ENCODE results near the gene PLA2G4C.

PLA2G4C gene

DNA sequence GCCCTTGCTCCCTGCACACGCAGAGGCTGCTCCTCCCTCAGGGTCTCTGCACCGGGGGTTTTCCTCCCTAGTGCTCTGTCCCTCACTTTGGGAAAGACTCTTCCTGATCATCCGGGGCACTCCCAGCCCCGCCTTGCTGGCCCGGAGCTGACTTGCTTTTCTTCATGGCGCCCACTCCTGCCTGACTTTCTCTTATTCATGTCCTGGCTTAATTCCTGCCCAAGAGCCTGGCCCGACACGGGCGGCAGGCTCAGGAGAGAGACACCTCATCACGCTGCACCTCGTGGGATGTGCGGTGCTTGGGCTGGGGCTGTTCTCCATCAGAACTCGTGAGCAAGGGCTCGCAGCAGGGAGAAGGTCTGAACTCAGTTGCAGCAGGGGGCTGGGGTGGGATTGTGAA, 11.8 kb upstream of the PLA2G4C start:
- no peak for TF ChIP-seq CTCF (conservative IDR thresholded peaks at IDR 0.05; ENCODE audit: low read depth, low read length)
- DNase-seq (ENCODE audit: low read depth) = no peak
- no peak overlapping the region for H3K4me3 ChIP-seq (ENCODE audit: low read length)

GRCh38 chr19:48121909-48122371, 11.3 kb upstream of the PLA2G4C start:
- DNase-seq (ENCODE audit: low read depth) = no peak
- TF ChIP-seq CTCF (conservative IDR thresholded peaks at IDR 0.05; ENCODE audit: low read depth, low read length) = no peak
- no peak overlapping the region for H3K4me3 ChIP-seq (ENCODE audit: low read length)

DNA sequence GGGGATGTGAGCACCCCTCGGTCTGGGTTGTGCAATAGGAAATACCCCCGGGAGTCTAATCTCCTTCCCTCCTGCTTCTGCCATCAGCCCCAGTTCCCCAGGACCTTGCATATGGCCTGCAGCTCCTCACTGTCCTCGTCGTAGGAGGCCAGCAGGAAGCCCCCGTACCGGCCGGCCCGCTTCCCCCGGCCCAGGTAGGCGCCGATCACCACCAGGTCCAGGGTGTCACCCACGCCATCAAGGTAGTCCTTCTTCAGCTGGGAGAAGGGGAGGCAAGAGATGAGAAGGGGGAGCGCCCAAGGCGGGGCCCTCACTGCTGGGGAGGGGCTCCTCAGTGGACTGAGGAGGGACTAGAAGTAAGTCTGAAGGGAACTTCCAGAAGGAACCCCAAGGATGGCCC, 10.4 kb upstream of the PLA2G4C start:
- no peak for TF ChIP-seq CTCF (conservative IDR thresholded peaks at IDR 0.05; ENCODE audit: low read depth, low read length)
- H3K4me3 ChIP-seq (ENCODE audit: low read length) = no peak overlapping the region
- DNase-seq (ENCODE audit: low read depth) = no peak

DNA sequence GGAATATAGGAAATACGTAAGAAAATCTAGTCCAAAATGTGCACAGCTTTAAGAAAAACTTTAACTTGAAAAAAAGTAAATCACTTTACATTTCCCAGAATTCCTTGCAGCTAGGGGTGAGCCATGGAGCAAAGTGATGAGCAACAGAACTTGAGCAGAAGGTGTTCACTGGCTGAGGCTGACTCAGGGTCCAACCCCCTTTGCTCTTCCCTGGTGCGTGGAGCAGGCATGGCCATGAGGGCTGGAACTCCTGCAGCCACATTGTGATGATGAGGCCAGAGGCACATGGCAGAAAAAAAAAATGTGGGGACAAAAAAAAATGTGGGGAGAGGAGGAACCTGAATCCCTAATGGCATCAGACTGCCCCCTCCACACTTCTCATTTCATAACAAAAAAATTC, 9.9 kb upstream of the PLA2G4C start:
- no peak overlapping the region for H3K4me3 ChIP-seq (ENCODE audit: low read length)
- no peak for TF ChIP-seq CTCF (conservative IDR thresholded peaks at IDR 0.05; ENCODE audit: low read depth, low read length)
- no peak for DNase-seq (ENCODE audit: low read depth)

GRCh38 chr19:48118131-48118517, 7.5 kb upstream of the PLA2G4C start:
- DNase-seq (ENCODE audit: low read depth) = no peak
- TF ChIP-seq CTCF (conservative IDR thresholded peaks at IDR 0.05; ENCODE audit: low read depth, low read length) = no peak
- H3K4me3 ChIP-seq (ENCODE audit: low read length) = no peak overlapping the region

DNA sequence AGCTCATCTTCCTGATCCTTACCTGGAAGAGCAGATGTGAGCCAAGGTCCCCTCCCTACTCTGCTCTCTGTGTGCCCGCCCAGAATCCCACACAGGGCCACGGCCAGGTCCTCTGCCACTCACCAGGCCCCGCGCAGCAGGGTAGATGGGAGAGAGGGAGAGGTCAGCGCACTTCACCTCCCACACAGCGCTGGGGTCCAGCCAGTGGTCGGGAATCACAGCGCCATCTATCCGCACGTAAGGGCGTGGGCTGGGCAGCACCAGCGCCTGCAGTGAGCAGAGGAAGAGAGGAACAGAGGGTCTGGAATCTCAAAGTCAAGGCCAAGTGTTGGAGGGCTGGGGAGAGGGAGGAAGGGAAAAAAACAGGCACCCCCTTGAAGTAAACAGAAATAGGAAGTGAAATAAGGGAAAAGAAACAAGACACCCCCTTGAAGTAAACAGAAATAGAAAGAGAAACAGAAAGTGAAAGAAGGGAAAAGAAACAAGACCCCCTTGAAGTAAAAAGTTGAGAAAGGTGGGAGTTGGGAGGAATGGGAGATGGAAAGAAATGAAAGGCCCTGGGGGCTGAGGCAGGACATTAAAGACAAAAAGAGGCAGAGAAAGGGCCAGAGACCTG, 7.0 kb upstream of the PLA2G4C start:
- H3K4me3 ChIP-seq (ENCODE audit: low read length) = no peak overlapping the region
- no peak for DNase-seq (ENCODE audit: low read depth)
- TF ChIP-seq CTCF (conservative IDR thresholded peaks at IDR 0.05; ENCODE audit: low read depth, low read length) = no peak

- H3K4me3 ChIP-seq (ENCODE audit: low read length) = no peak overlapping the region
- TF ChIP-seq CTCF (conservative IDR thresholded peaks at IDR 0.05; ENCODE audit: low read depth, low read length) = no peak
- no peak for DNase-seq (ENCODE audit: low read depth)
These were observed 2.7 kb upstream of the PLA2G4C start for GRCh38 chr19:48113190-48113917.

Data from retinal pigment epithelial cell (primary cell).